Measurements from ENCODE around the gene RAB30.

DNA sequence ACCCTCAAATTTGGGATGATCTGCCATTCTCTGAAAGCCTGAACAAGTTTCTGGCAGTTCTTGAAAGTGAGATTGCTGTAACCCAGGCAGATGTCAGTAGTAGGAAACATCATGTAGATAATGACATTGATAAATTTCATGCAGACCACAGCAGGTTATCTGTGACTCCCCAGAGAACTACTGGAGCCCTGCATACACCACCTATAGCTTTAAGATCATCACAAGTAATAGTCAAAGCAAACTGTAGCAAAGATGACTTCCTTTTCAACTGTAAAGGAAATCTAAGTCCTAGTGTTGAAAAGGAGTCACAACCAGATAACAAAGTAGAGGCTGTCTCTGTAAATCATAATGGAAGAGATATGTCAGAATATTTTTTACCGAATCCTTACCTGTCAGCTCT lies 139.1 kb downstream of the RAB30 start:
- no peak for TF ChIP-seq POLR2A (IDR thresholded peaks at IDR 0.05)
- TF ChIP-seq, protein P1, sequence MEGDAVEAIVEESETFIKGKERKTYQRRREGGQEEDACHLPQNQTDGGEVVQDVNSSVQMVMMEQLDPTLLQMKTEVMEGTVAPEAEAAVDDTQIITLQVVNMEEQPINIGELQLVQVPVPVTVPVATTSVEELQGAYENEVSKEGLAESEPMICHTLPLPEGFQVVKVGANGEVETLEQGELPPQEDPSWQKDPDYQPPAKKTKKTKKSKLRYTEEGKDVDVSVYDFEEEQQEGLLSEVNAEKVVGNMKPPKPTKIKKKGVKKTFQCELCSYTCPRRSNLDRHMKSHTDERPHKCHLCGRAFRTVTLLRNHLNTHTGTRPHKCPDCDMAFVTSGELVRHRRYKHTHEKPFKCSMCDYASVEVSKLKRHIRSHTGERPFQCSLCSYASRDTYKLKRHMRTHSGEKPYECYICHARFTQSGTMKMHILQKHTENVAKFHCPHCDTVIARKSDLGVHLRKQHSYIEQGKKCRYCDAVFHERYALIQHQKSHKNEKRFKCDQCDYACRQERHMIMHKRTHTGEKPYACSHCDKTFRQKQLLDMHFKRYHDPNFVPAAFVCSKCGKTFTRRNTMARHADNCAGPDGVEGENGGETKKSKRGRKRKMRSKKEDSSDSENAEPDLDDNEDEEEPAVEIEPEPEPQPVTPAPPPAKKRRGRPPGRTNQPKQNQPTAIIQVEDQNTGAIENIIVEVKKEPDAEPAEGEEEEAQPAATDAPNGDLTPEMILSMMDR (IDR thresholded peaks at IDR 0.05): no peak
